GM23338 (cell line): ENCODE results near the gene MICA. TPM values are rescaled to one million over a fixed set of nuclear protein-coding genes. Genes with fewer than 3 reads are reported as not detected.
A peak's percentile ranks its signal among the peaks of the same experiment; 100 is the strongest.
"Not testable (repeated sequence)": the region's sequence is repeated elsewhere in the genome, so short reads cannot be mapped to it uniquely, and the experiment has no call there.

ENCODE experiments used
- ATAC-seq: fragments of 200-7000 bp; cut with Tn5 transposase; 3 replicates; pipeline ENCODE4 v1.9.1; 2020
- DNase-seq: peaks from one replicate; pipeline ENCODE4 v3.0.0-alpha.2; 2015; ENCODE audit warnings: low spot score
- H2AFZ ChIP-seq: fragments of 200-600 bp; sonication (generic); 2 replicates; pipeline ENCODE4 v1.8.0; 2016; ENCODE audit warnings: antibody characterized with exemption, mild to moderate bottlenecking, moderate library complexity
- H3F3A ChIP-seq: fragments of 200-600 bp; sonication (generic); replicated peaks from 2 replicates; pipeline ENCODE4 v1.8.0; 2017; ENCODE audit warnings: antibody characterized with exemption, mixed run types, low read depth
- H3K27ac ChIP-seq: fragments of 200-600 bp; sonication (generic); 2 replicates; pipeline ENCODE4 v1.6.1; 2016; ENCODE audit warnings: low read depth
- H3K27me3 ChIP-seq: fragments of 200-600 bp; sonication (generic); 2 replicates; pipeline ENCODE4 v1.8.0; 2016; ENCODE audit warnings: mild to moderate bottlenecking, mixed run types, moderate library complexity; ENCODE audit not compliant: insufficient read depth
- H3K36me3 ChIP-seq: fragments of 200-600 bp; sonication (generic); 2 replicates; pipeline ENCODE4 v1.8.0; 2016; ENCODE audit warnings: mild to moderate bottlenecking; ENCODE audit not compliant: insufficient read depth
- H3K4me1 ChIP-seq: fragments of 200-600 bp; sonication (generic); 2 replicates; pipeline ENCODE4 v1.8.0; 2016; ENCODE audit warnings: mild to moderate bottlenecking, moderate library complexity; ENCODE audit not compliant: insufficient read depth
- H3K4me2 ChIP-seq: fragments of 200-600 bp; sonication (generic); 2 replicates; pipeline ENCODE4 v1.7.1; 2017; ENCODE audit warnings: mixed run types
- H3K4me3 ChIP-seq: fragments of 200-600 bp; sonication (generic); 2 replicates; pipeline ENCODE4 v1.6.1; 2016; ENCODE audit warnings: mixed run types
- H3K79me2 ChIP-seq: fragments of 200-600 bp; sonication (generic); replicated peaks from 2 replicates; pipeline ENCODE4 v1.8.0; 2017; ENCODE audit warnings: mild to moderate bottlenecking; ENCODE audit not compliant: insufficient read depth
- H3K9me2 ChIP-seq: fragments of 200-600 bp; sonication (generic); 2 replicates; pipeline ENCODE4 v1.8.0; 2017; ENCODE audit not compliant: insufficient read depth
- H4K20me1 ChIP-seq: fragments of 200-600 bp; sonication (generic); replicated peaks from 2 replicates; pipeline ENCODE4 v1.8.0; 2017; ENCODE audit warnings: mild to moderate bottlenecking; ENCODE audit not compliant: insufficient read depth
- H3K27ac Mint-ChIP-seq: 2 replicates; pipeline ENCODE4 v1.8.0; 2020; ENCODE audit warnings: inconsistent platforms, mild to moderate bottlenecking, moderate library complexity, mixed read lengths
- H3K27me3 Mint-ChIP-seq: 3 replicates; pipeline ENCODE4 v1.8.0; 2022; ENCODE audit warnings: low read depth, mild to moderate bottlenecking, moderate library complexity, mixed read lengths, inconsistent platforms; ENCODE audit not compliant: insufficient read depth, poor library complexity
- H3K36me3 Mint-ChIP-seq: 3 replicates; pipeline ENCODE4 v1.8.0; 2021; ENCODE audit warnings: low read depth, mild to moderate bottlenecking, inconsistent platforms, moderate library complexity, mixed read lengths
- H3K4me1 Mint-ChIP-seq: 3 replicates; pipeline ENCODE4 v1.8.0; 2020; ENCODE audit warnings: mild to moderate bottlenecking, inconsistent platforms, mixed read lengths
- H3K4me3 Mint-ChIP-seq: 3 replicates; pipeline ENCODE4 v1.8.0; 2021; ENCODE audit warnings: moderate library complexity, mild to moderate bottlenecking, inconsistent platforms, mixed read lengths
- H3K9me3 Mint-ChIP-seq: 3 replicates; pipeline ENCODE4 v1.8.0; 2020; ENCODE audit warnings: moderate library complexity, mild to moderate bottlenecking, inconsistent platforms, mixed read lengths
- NANOG ChIP-seq: IDR thresholded peaks from 2 replicates; pipeline ENCODE4 v1.6.1; 2016; ENCODE audit warnings: antibody characterized with exemption, borderline replicate concordance
- POLR2AphosphoS5 ChIP-seq: IDR thresholded peaks from 2 replicates; pipeline ENCODE4 v1.6.1; 2016; ENCODE audit warnings: antibody characterized with exemption, low read depth
- ZNF462 ChIP-seq: fragments of 250-450 bp; sonication (Bioruptor Pico); IDR thresholded peaks from 2 replicates; pipeline ENCODE4 v1.5.0; 2020; ENCODE audit warnings: mild to moderate bottlenecking, moderate library complexity
- polyA plus RNA-seq: library from polyadenylated mRNA; unstranded; fragments of >200 nt; fragmentation: Nextera tagmentation; extraction: Ambion mirVana; gene quantifications from 2 replicates; pipeline ENCODE4 v1.2.1, GENCODE V29; 2016
- total RNA-seq: library from RNA; depleted of rRNA; stranded (reverse); fragments of >200 nt; shearing (Covaris generic); gene quantifications from 2 replicates; pipeline ENCODE4 v1.2.3, GENCODE V29; 2014

MICA gene
- total and polyA plus RNA-seq, 2 experiments from 2014 or later = 13.4 to 22.7 TPM

GRCh38 chr6:31402324-31403282 is 792 bp upstream of the MICA start:
- Mint-ChIP-seq H3K36me3 (peaks cover 6% of the 10 kb centered on the region), H3K4me3 (peak overlapping the region; percentile 93), H3K27me3 (peaks cover 40% of the 10 kb centered on the region), H3K4me1 (peaks cover 44% of the 10 kb centered on the region), H3K9me3 (peaks cover 12% of the 10 kb centered on the region; the same call in 2 of the 3 replicates), H3K27ac (peak overlapping the region; percentile 76; the same call in 1 of the 2 replicates)
- H3K9me2 ChIP-seq = no peaks in the 10 kb centered on the region; the same call in 1 of the 2 replicates
- ATAC-seq (peak; percentile 19), DNase-seq (peak; percentile 66)
- H3K27me3 ChIP-seq = peaks cover 20% of the 10 kb centered on the region
- H3K27ac ChIP-seq = peak overlapping the region; percentile 51; the same call in 1 of the 2 replicates
- H2AFZ ChIP-seq = peak overlapping the region; percentile 75
- no peaks in the 10 kb centered on the region for H3K36me3 ChIP-seq
- TF ChIP-seq NANOG (no peak), ZNF462 (CRISPR knock-in tag) (no peak), POLR2AphosphoS5 (no peak)
- peaks cover 35% of the 10 kb centered on the region for H3K79me2 ChIP-seq
- H4K20me1 ChIP-seq = peaks cover 23% of the 10 kb centered on the region
- H3K4me3 ChIP-seq = peak overlapping the region; percentile 89
- H3K4me2 ChIP-seq = peak overlapping the region; percentile 96
- 0 out of 2 replicates have a peak, but pooled peaks cover 7% of the 10 kb centered on the region for H3F3A ChIP-seq
- peaks cover 43% of the 10 kb centered on the region for H3K4me1 ChIP-seq

- Histone ChIP-seq H4K20me1 (peaks cover 33% of the 10 kb centered on the region), H3K4me2 (peak overlapping the region; percentile 96), H3K4me1 (peaks cover 44% of the 10 kb centered on the region), H3K79me2 (peaks cover 49% of the 10 kb centered on the region), H3K27me3 (peaks cover 20% of the 10 kb centered on the region), H3K4me3 (peak overlapping the region; percentile 89)
- not testable (repeated sequence) for DNase-seq, H3K27ac ChIP-seq, H2AFZ ChIP-seq, H3K36me3 ChIP-seq, H3K9me3 Mint-ChIP-seq, H3K9me2 ChIP-seq, H3K27ac Mint-ChIP-seq, H3K36me3 Mint-ChIP-seq, H3F3A ChIP-seq
- peaks cover 40% of the 10 kb centered on the region for H3K27me3 Mint-ChIP-seq
- H3K4me1 Mint-ChIP-seq = peaks cover 44% of the 10 kb centered on the region
- peak; percentile 4 for ATAC-seq
- H3K4me3 Mint-ChIP-seq = peak overlapping the region; percentile 93
These were observed 618 bp downstream of the MICA start for GRCh38 chr6:31404061-31404364.
